Keratinocyte (primary cell): ENCODE results near the gene CD79A. TPM values are rescaled to one million over a fixed set of nuclear protein-coding genes. Genes with fewer than 3 reads are reported as not detected.

Experiments
- DNase-seq: peaks from one replicate; pipeline ENCODE4 v3.0.0-alpha.2; 2011; ENCODE audit warnings: low read depth, missing footprints, low spot score
- FAIRE-seq: peaks from 2 replicates; lab custom pipeline; 2011; peaks lifted over from hg19 to GRCh38; lab: Jason Lieb, UNC
- H2AFZ ChIP-seq: 2 replicates; pipeline ENCODE4 v1.6.0; 2012; ENCODE audit warnings: low read length, control low read depth, inconsistent platforms; ENCODE audit not compliant: control insufficient read depth
- H3K27ac ChIP-seq: 2 replicates; pipeline ENCODE4 v1.5.1; 2011; ENCODE audit warnings: low read length; ENCODE audit not compliant: control insufficient read depth, insufficient read depth
- H3K27me3 ChIP-seq: 3 replicates; pipeline ENCODE4 v1.6.0; 2011; ENCODE audit warnings: low read length; ENCODE audit not compliant: control insufficient read depth, insufficient read depth; ENCODE audit errors: extremely low read depth
- H3K36me3 ChIP-seq, 2 experiments: 2 replicates in 1 of 2; 3 replicates in 1 of 2; pipeline ENCODE4 v1.5.1; 2011; ENCODE audit warnings: low read length in 2 of 2, mild to moderate bottlenecking in 1 of 2; ENCODE audit not compliant: control insufficient read depth in 2 of 2, insufficient read depth in 2 of 2; ENCODE audit errors: extremely low read depth in 1 of 2
- H3K4me1 ChIP-seq: 3 replicates; pipeline ENCODE4 v1.5.1; 2011; ENCODE audit warnings: low read length; ENCODE audit not compliant: control insufficient read depth, insufficient read depth; ENCODE audit errors: extremely low read depth
- H3K4me2 ChIP-seq: 3 replicates; pipeline ENCODE4 v1.6.0; 2011; ENCODE audit warnings: low read depth, low read length; ENCODE audit not compliant: control insufficient read depth, insufficient read depth; ENCODE audit errors: extremely low read depth
- H3K4me3 ChIP-seq, 3 experiments: fragments of 200-600 bp in 1 of 3; sonication (generic) in 1 of 3; 2 replicates in 2 of 3; 3 replicates in 1 of 3; pipeline ENCODE4 v1.5.1; 2011 to 2016; ENCODE audit warnings: low read length in 3 of 3, mild to moderate bottlenecking in 3 of 3, control low read depth in 2 of 3, inconsistent platforms in 1 of 3, low read depth in 1 of 3, mixed read lengths in 1 of 3, mixed run types in 1 of 3, moderate library complexity in 1 of 3; ENCODE audit not compliant: control insufficient read depth in 2 of 3, insufficient read depth in 2 of 3; ENCODE audit errors: extremely low read depth in 1 of 3
- H3K79me2 ChIP-seq: 2 replicates; pipeline ENCODE4 v1.6.0; 2012; ENCODE audit warnings: low read length; ENCODE audit not compliant: control insufficient read depth, insufficient read depth
- H3K9ac ChIP-seq: 3 replicates; pipeline ENCODE4 v1.6.0; 2011; ENCODE audit warnings: low read length; ENCODE audit not compliant: control insufficient read depth, insufficient read depth; ENCODE audit errors: extremely low read depth
- H3K9me1 ChIP-seq: 3 replicates; pipeline ENCODE4 v1.6.0; 2011; ENCODE audit warnings: low read length; ENCODE audit not compliant: control insufficient read depth, insufficient read depth; ENCODE audit errors: extremely low read depth
- H3K9me3 ChIP-seq: 2 replicates; pipeline ENCODE4 v1.5.1; 2012; ENCODE audit warnings: low read depth, low read length; ENCODE audit not compliant: control insufficient read depth
- H4K20me1 ChIP-seq: 3 replicates; pipeline ENCODE4 v1.6.0; 2011; ENCODE audit warnings: low read length; ENCODE audit not compliant: control insufficient read depth, insufficient read depth; ENCODE audit errors: extremely low read depth
- CTCF ChIP-seq, 3 experiments: IDR thresholded peaks in 1 of 3; conservative IDR thresholded peaks in 1 of 3; optimal IDR thresholded peaks in 1 of 3; 2 replicates in 2 of 3; 3 replicates in 1 of 3; pipeline versions ENCODE3 to v1.5.1; 2011; ENCODE audit warnings: low read length in 3 of 3, mild to moderate bottlenecking in 3 of 3, moderate library complexity in 2 of 3, control low read depth in 1 of 3, inconsistent platforms in 1 of 3; ENCODE audit not compliant: insufficient read depth in 2 of 3; ENCODE audit errors: extremely low read depth in 1 of 3
- EZH2 ChIP-seq: IDR thresholded peaks from one replicate; pipeline ENCODE4 v1.6.1; 2012; ENCODE audit warnings: inconsistent platforms, mild to moderate bottlenecking, low read length, moderate library complexity
- dilution Hi-C: fragments of 300-500 bp; cut with MboI; formaldehyde crosslinking; loops from one replicate; pipeline ENCODE4 v1.7.0; 2020; ENCODE audit warnings: low sequenced_read_pairs; ENCODE audit not compliant: extremely low pct_ligation_motif_present
- polyA plus RNA-seq, 5 experiments: library from polyadenylated mRNA; depleted of rRNA in 3 of 5; stranded (reverse) in 3 of 5; stranded (forward) in 1 of 5; unstranded in 1 of 5; fragments of >200 nt; gene quantifications; 1 replicate in 1 of 5; 2 replicates in 3 of 5; 3 replicates in 1 of 5; pipeline versions ENCODE4 v1.2.1 to v1.2.3, GENCODE V29; 2011 to 2012; ENCODE audit warnings: missing spikeins in 2 of 5, low read depth in 1 of 5, low replicate concordance in 1 of 5

CD79A gene
- polyA plus RNA-seq, 1 donor (not counting 4 experiments of a cell fraction or from before 2014, with no cell fraction given), result 0.07 TPM

- Histone ChIP-seq H3K4me2 (no peak overlapping the region), H3K4me1 (peaks cover 6% of the 10 kb centered on the region), H3K9ac (no peak overlapping the region), H3K4me3 (no peak overlapping the region), H3K9me1 (no peaks in the 10 kb centered on the region), H4K20me1 (peaks cover 6% of the 10 kb centered on the region), H2AFZ (no peak overlapping the region), H3K36me3 (no peaks in the 10 kb centered on the region), H3K9me3 (peaks cover 8% of the 10 kb centered on the region), H3K27me3 (peaks cover 86% of the 10 kb centered on the region), H3K27ac (no peak overlapping the region), H3K79me2 (no peaks in the 10 kb centered on the region)
- TF ChIP-seq CTCF (optimal IDR thresholded peaks at IDR 0.05 in 1 of 3, IDR thresholded peaks at IDR 0.05 in 1 of 3, conservative IDR thresholded peaks at IDR 0.05 in 1 of 3; ENCODE audit: extremely low read depth in 1 of 3, insufficient read depth in 2 of 3, low read length in 3 of 3) (no peak), EZH2 (no peak)
- dilution Hi-C loops, result no loop called here
- FAIRE-seq, result no peak
- no peak for DNase-seq
Observed at GRCh38 chr19:41924151-41925145, 47.4 kb downstream of the CD79A start.

GRCh38 chr19:41925208-41926003 lies 48.3 kb downstream of the CD79A start:
- FAIRE-seq, result no peak
- Histone ChIP-seq H3K27ac (no peak overlapping the region), H3K79me2 (no peaks in the 10 kb centered on the region), H3K36me3 (no peaks in the 10 kb centered on the region), H3K9ac (no peak overlapping the region), H3K4me2 (no peak overlapping the region), H2AFZ (no peak overlapping the region), H4K20me1 (peaks cover 6% of the 10 kb centered on the region), H3K9me1 (no peaks in the 10 kb centered on the region), H3K4me1 (peaks cover 6% of the 10 kb centered on the region), H3K4me3 (no peak overlapping the region), H3K9me3 (peaks cover 2% of the 10 kb centered on the region), H3K27me3 (peaks cover 94% of the 10 kb centered on the region)
- TF ChIP-seq CTCF (optimal IDR thresholded peaks at IDR 0.05 in 1 of 3, IDR thresholded peaks at IDR 0.05 in 1 of 3, conservative IDR thresholded peaks at IDR 0.05 in 1 of 3; ENCODE audit: extremely low read depth in 1 of 3, insufficient read depth in 2 of 3, low read length in 3 of 3) (no peak), EZH2 (no peak)
- dilution Hi-C loops, result no loop called here
- DNase-seq, result no peak
